C4-2B (cell line): ENCODE data around the gene OSTF1.

Source experiments
- CTCF ChIP-seq: fragments of 450-650 bp; conservative IDR thresholded peaks from 2 replicates; pipeline ENCODE4 v1.5.1; 2017; ENCODE audit warnings: mild to moderate bottlenecking
- ZFX ChIP-seq: fragments of 450-650 bp; IDR thresholded peaks from 2 replicates; pipeline ENCODE4 v1.6.1; 2017

GRCh38 chr9:75150512-75150911 lies 62.2 kb downstream of the OSTF1 start:
- TF ChIP-seq CTCF (no peak), ZFX (no peak)
